GM19099 (cell line): ENCODE measurements around the gene TSN.

ENCODE experiments used
- POLR2A ChIP-seq: IDR thresholded peaks from 3 replicates; pipeline ENCODE4 v1.6.1; 2011; ENCODE audit warnings: low read depth; ENCODE audit not compliant: insufficient read length; ENCODE audit errors: extremely low read depth

Gene TSN

DNA sequence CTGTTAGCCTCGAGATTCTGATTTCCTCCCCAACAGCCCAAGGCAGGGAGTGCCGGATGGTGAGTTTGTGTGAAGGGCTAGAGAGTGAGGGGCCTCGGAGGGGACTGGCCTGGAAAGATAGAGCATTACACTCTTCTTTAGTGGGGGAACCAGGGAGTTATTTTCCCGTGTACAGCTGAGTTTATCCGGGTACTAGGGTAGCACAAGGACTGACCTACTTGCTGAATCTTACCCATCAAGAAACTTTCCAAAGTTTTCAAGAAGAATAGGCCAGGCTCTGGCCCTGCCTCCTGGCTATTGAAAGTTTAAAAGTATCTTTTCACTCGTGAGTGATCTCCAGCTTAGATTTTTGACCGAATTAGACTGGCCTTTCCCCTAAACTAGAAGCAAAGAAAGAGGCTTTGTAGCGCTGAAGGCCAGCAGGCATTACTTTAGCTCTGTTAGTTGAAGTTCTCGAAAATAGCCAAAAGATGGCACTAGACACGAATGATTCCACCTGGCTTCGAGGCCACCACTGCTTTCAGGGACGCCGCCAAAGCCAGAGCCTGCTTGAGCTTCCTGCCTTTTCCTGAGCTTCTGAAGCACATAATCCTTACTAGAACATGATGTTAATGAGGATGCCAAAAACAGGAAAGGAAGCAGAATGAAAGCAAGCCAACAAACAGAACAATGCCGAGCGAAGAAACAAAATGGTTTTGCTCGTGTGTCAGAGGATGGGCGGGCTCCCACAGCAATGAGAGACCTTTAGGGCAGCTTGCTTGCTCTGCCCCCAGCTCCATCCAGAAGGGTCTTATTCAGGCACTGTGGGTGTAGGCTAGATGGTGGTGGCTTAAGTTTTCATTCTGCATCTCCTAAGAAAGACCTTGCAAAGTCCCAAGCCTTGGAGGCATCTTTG, 55.8 kb downstream of the TSN start:
- TF ChIP-seq POLR2A = no peak

DNA sequence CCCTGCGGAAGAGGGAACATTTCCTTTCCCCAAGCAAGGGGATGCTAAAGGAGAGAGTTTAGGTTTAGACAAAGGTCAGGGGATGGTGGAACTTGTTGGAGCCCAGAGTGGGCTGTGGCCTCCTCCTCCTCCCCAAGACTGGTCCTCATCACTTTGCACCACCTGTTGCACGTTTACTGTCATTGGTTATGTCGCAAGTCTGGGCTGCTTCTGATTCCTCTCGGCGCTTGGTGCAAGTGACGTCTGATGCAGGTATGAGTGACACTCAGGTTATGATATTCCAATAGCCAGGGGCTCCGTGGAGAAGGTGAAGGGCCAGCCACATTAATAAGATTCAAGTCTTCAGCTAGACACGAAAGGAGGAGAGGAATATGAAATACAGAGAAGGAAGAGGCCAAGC, 59.8 kb downstream of the TSN start:
- TF ChIP-seq POLR2A = no peak

DNA sequence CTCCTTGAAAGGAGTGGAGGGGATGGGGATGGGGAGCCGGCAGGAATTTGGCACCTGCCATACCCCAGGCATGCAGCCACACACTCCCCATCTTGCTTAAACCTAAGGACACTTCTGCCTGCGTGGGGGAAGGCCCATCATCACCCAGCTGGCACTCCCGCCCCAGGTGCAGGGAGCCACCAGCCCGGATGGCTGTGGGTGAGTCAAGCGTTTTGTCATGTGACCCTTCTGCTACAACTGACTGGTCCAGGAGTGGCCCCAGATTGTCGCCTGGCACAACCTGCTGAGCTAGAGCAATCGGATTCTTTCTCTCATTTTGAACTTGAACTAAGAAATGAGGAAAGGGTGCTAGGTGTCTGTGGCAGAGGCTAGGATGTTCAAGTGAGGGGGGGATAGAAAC, 61.3 kb downstream of the TSN start:
- no peak for TF ChIP-seq POLR2A
